ENCODE data around the gene FHIP1B.
A peak's percentile ranks its signal among the peaks of the same experiment; 100 is the strongest.
"Not testable (repeated sequence)": the region's sequence is repeated elsewhere in the genome, so short reads cannot be mapped to it uniquely, and the experiment has no call there.

Gene FHIP1B

GRCh38 chr11:6251120-6251733 is 16.8 kb upstream of the FHIP1B start:
- ATAC-seq (ENCODE audit: low read depth): peak; percentile 59
- H3K27ac Mint-ChIP-seq: no peak overlapping the region
- no peak overlapping the region for H3K4me3 Mint-ChIP-seq
- DNase-seq (ENCODE audit: low spot score in 2 of 2): peak in 1 of 2 donors; percentile 21
- H3K36me3 Mint-ChIP-seq: no peaks in the 10 kb centered on the region
- no peaks in the 10 kb centered on the region for H3K27me3 Mint-ChIP-seq
- no peaks in the 10 kb centered on the region for H3K4me1 Mint-ChIP-seq
- H3K9me3 Mint-ChIP-seq: peaks cover 1% of the 10 kb centered on the region

- DNase-seq (ENCODE audit: low spot score in 2 of 2) (no peak), ATAC-seq (ENCODE audit: low read depth) (no peak)
- no peaks in the 10 kb centered on the region for H3K4me1 Mint-ChIP-seq
- no peaks in the 10 kb centered on the region for H3K36me3 Mint-ChIP-seq
- H3K27ac Mint-ChIP-seq: no peak overlapping the region
- no peaks in the 10 kb centered on the region for H3K27me3 Mint-ChIP-seq
- no peak overlapping the region for H3K4me3 Mint-ChIP-seq
- H3K9me3 Mint-ChIP-seq: peaks cover 1% of the 10 kb centered on the region
Observed at GRCh38 chr11:6249770-6250555, 15.5 kb upstream of the FHIP1B start.

GRCh38 chr11:6248897-6249296 is 14.5 kb upstream of the FHIP1B start:
- not testable (repeated sequence) for H3K4me3 Mint-ChIP-seq; DNase-seq (ENCODE audit: low spot score in 2 of 2); H3K27me3 Mint-ChIP-seq; H3K27ac Mint-ChIP-seq; ATAC-seq (ENCODE audit: low read depth); H3K4me1 Mint-ChIP-seq; H3K9me3 Mint-ChIP-seq; H3K36me3 Mint-ChIP-seq

- Mint-ChIP-seq H3K4me1 (no peaks in the 10 kb centered on the region), H3K4me3 (no peak overlapping the region), H3K36me3 (no peaks in the 10 kb centered on the region), H3K9me3 (peaks cover 1% of the 10 kb centered on the region), H3K27me3 (peaks cover 6% of the 10 kb centered on the region), H3K27ac (no peak overlapping the region)
- DNase-seq (ENCODE audit: low spot score in 2 of 2) (no peak), ATAC-seq (ENCODE audit: low read depth) (no peak)
Observed at GRCh38 chr11:6248248-6248647, 13.8 kb upstream of the FHIP1B start.

- H3K36me3 Mint-ChIP-seq: no peaks in the 10 kb centered on the region
Observed at GRCh38 chr11:6245536-6245935, 11.1 kb upstream of the FHIP1B start.

GRCh38 chr11:6241316-6241715 is 6.9 kb upstream of the FHIP1B start:
- ATAC-seq (ENCODE audit: low read depth) (no peak), DNase-seq (ENCODE audit: low spot score in 2 of 2) (no peak)
- H3K9me3 Mint-ChIP-seq: no peaks in the 10 kb centered on the region
- no peaks in the 10 kb centered on the region for H3K36me3 Mint-ChIP-seq
- H3K4me1 Mint-ChIP-seq: peaks cover 3% of the 10 kb centered on the region
- H3K4me3 Mint-ChIP-seq: no peak overlapping the region
- H3K27me3 Mint-ChIP-seq: peaks cover 18% of the 10 kb centered on the region
- no peak overlapping the region for H3K27ac Mint-ChIP-seq

More at GRCh38 chr11:6245536-6245935, 11.1 kb upstream of the FHIP1B start:
- Mint-ChIP-seq H3K4me1 (peaks cover 1% of the 10 kb centered on the region), H3K27ac (no peak overlapping the region), H3K27me3 (peaks cover 15% of the 10 kb centered on the region), H3K9me3 (peaks cover 1% of the 10 kb centered on the region), H3K4me3 (no peak overlapping the region)
- DNase-seq (ENCODE audit: low spot score in 2 of 2) (no peak), ATAC-seq (ENCODE audit: low read depth) (no peak)

GRCh38 chr11:6240781-6241180 is 6.3 kb upstream of the FHIP1B start:
- ATAC-seq (ENCODE audit: low read depth): no peak
- Mint-ChIP-seq H3K27me3 (peaks cover 18% of the 10 kb centered on the region), H3K36me3 (no peaks in the 10 kb centered on the region), H3K27ac (no peak overlapping the region), H3K4me3 (no peak overlapping the region), H3K4me1 (peaks cover 3% of the 10 kb centered on the region), H3K9me3 (no peaks in the 10 kb centered on the region)
- no peak for DNase-seq (ENCODE audit: low spot score in 2 of 2)

GRCh38 chr11:6240139-6240538 is 5.7 kb upstream of the FHIP1B start:
- Mint-ChIP-seq H3K27me3 (peaks cover 18% of the 10 kb centered on the region), H3K36me3 (no peaks in the 10 kb centered on the region), H3K4me3 (no peak overlapping the region), H3K9me3 (no peaks in the 10 kb centered on the region), H3K27ac (no peak overlapping the region), H3K4me1 (peaks cover 6% of the 10 kb centered on the region)
- ATAC-seq (ENCODE audit: low read depth) (no peak), DNase-seq (ENCODE audit: low spot score in 2 of 2) (no peak)

- no peaks in the 10 kb centered on the region for H3K9me3 Mint-ChIP-seq
- H3K27ac Mint-ChIP-seq: no peak within 1 kb of the TSS
- ATAC-seq (ENCODE audit: low read depth) (no peak), DNase-seq (ENCODE audit: low spot score in 2 of 2) (no peak)
- H3K4me1 Mint-ChIP-seq: peaks cover 13% of the 10 kb centered on the region
- H3K36me3 Mint-ChIP-seq: no peaks in the 10 kb centered on the region
- H3K4me3 Mint-ChIP-seq: no peak within 1 kb of the TSS
- peaks cover 12% of the 10 kb centered on the region for H3K27me3 Mint-ChIP-seq
Observed at GRCh38 chr11:6238902-6239301, 4.5 kb upstream of the FHIP1B start, which contains the start of gene CNGA4. CNGA4 (plus strand) TSS chr11:6239089; CDS start chr11:6239207, 118 bp downstream.

GRCh38 chr11:6237761-6238302 is 3.4 kb upstream of the FHIP1B start:
- DNase-seq (ENCODE audit: low spot score in 2 of 2) (no peak), ATAC-seq (ENCODE audit: low read depth) (no peak)
- Mint-ChIP-seq H3K27ac (no peak overlapping the region), H3K27me3 (peaks cover 10% of the 10 kb centered on the region), H3K4me1 (peaks cover 19% of the 10 kb centered on the region), H3K9me3 (no peaks in the 10 kb centered on the region), H3K4me3 (no peak overlapping the region), H3K36me3 (no peaks in the 10 kb centered on the region)

GRCh38 chr11:6237266-6237665 is 2.8 kb upstream of the FHIP1B start:
- H3K9me3 Mint-ChIP-seq: no peaks in the 10 kb centered on the region

GRCh38 chr11:6233984-6234386 is 451 bp downstream of the FHIP1B start:
- H3K9me3 Mint-ChIP-seq: no peaks in the 10 kb centered on the region
- ATAC-seq (ENCODE audit: low read depth): no peak
- peaks cover 4% of the 10 kb centered on the region for H3K36me3 Mint-ChIP-seq
- peaks cover 30% of the 10 kb centered on the region for H3K4me1 Mint-ChIP-seq
- H3K27ac Mint-ChIP-seq: peak overlapping the region; percentile 93
- DNase-seq (ENCODE audit: low spot score in 2 of 2): no peak
- no peaks in the 10 kb centered on the region for H3K27me3 Mint-ChIP-seq
- H3K4me3 Mint-ChIP-seq: peak overlapping the region; percentile 98

More at GRCh38 chr11:6237266-6237665, 2.8 kb upstream of the FHIP1B start:
- ATAC-seq (ENCODE audit: low read depth): no peak
- Mint-ChIP-seq H3K36me3 (no peaks in the 10 kb centered on the region), H3K4me1 (peaks cover 20% of the 10 kb centered on the region), H3K4me3 (no peak overlapping the region), H3K27me3 (peaks cover 7% of the 10 kb centered on the region), H3K27ac (no peak overlapping the region)
- DNase-seq (ENCODE audit: low spot score in 2 of 2): no peak

GRCh38 chr11:6232899-6233298 is 1.5 kb downstream of the FHIP1B start:
- Mint-ChIP-seq H3K36me3 (peaks cover 6% of the 10 kb centered on the region), H3K4me1 (peaks cover 32% of the 10 kb centered on the region), H3K4me3 (peak overlapping the region; percentile 31), H3K9me3 (no peaks in the 10 kb centered on the region), H3K27ac (peak overlapping the region; percentile 48), H3K27me3 (no peaks in the 10 kb centered on the region)
- ATAC-seq (ENCODE audit: low read depth) (no peak), DNase-seq (ENCODE audit: low spot score in 2 of 2) (no peak)

GRCh38 chr11:6229911-6230310 is 4.5 kb downstream of the FHIP1B start:
- H3K4me3 Mint-ChIP-seq: no peak overlapping the region
- H3K4me1 Mint-ChIP-seq: peaks cover 52% of the 10 kb centered on the region
- DNase-seq (ENCODE audit: low spot score in 2 of 2) (no peak), ATAC-seq (ENCODE audit: low read depth) (no peak)
- H3K27ac Mint-ChIP-seq: no peak overlapping the region
- peaks cover 17% of the 10 kb centered on the region for H3K36me3 Mint-ChIP-seq
- H3K9me3 Mint-ChIP-seq: no peaks in the 10 kb centered on the region
- H3K27me3 Mint-ChIP-seq: no peaks in the 10 kb centered on the region

Data from memory B cell (primary cell).